GM12878 (cell line): ENCODE measurements around the gene BCL2. TPM values are rescaled to one million over a fixed set of nuclear protein-coding genes. Genes with fewer than 3 reads are reported as not detected.

Source experiments
- ATAC-seq: fragments of 200-7000 bp; cut with Tn5 transposase; 3 replicates; pipeline ENCODE4 v1.9.1; 2020; ENCODE audit warnings: mild to moderate bottlenecking, moderate library complexity
- BruUV-seq: library from RNA; stranded (reverse); fragments of 400-500 nt; replicated peaks from 2 replicates; lab custom pipeline; 2021; lab: Mats Ljungman, UMichigan
- CTCF ChIA-PET: fragments of 300-600 bp; sonication (Branson Sonifier 250); formaldehyde crosslinking; extraction: SDS; loops from one replicate; lab custom pipeline; 2021; ENCODE audit warnings: inconsistent platforms; lab: Yijun Ruan, JAX
- POLR2A ChIA-PET: fragments of 350-600 bp; formaldehyde crosslinking; extraction: SDS; loops from one replicate; lab custom pipeline; 2021; ENCODE audit warnings: inconsistent platforms; lab: Charles Lee
- RAD21 ChIA-PET: fragments of 300-600 bp; sonication (Branson Sonifier 250); formaldehyde crosslinking; loops from one replicate; lab custom pipeline; 2023; ENCODE audit warnings: antibody characterized with exemption; ENCODE audit not compliant: unreplicated experiment; lab: Charles Lee
- SMC1A ChIA-PET: fragments of 300-600 bp; sonication (Branson Sonifier 250); formaldehyde crosslinking; loops from one replicate; lab custom pipeline; 2023; ENCODE audit not compliant: unreplicated experiment, uncharacterized antibody; lab: Charles Lee
- DNase-seq: peaks from one replicate; pipeline ENCODE4 v3.0.0-alpha.2; 2011; ENCODE audit warnings: low read depth, low spot score
- FAIRE-seq: peaks from 3 replicates; lab custom pipeline; 2011; peaks lifted over from hg19 to GRCh38; lab: Jason Lieb, UNC
- H2AFZ ChIP-seq: 2 replicates; pipeline ENCODE4 v1.6.0; 2011; ENCODE audit warnings: low read depth, low read length, control low read depth; ENCODE audit not compliant: control insufficient read depth
- H3K27ac ChIP-seq: 2 replicates; pipeline ENCODE4 v1.5.1; 2011; ENCODE audit warnings: control low read depth; ENCODE audit not compliant: control insufficient read depth, insufficient read depth
- H3K27me3 ChIP-seq, 2 experiments: replicated peaks in 1 of 2; 2 replicates each; pipeline versions ENCODE4 v1.6.0 to v1.6.1; 2011; ENCODE audit warnings: low read length in 1 of 2; ENCODE audit not compliant: control insufficient read depth in 2 of 2, insufficient read depth in 2 of 2
- H3K36me3 ChIP-seq, 2 experiments: 2 replicates each; pipeline ENCODE4 v1.5.1; 2011; ENCODE audit warnings: low read length in 1 of 2; ENCODE audit not compliant: control insufficient read depth in 2 of 2, insufficient read depth in 2 of 2
- H3K4me1 ChIP-seq: 2 replicates; pipeline ENCODE4 v1.6.1; 2011; ENCODE audit warnings: mild to moderate bottlenecking, low read length, moderate library complexity, mixed read lengths; ENCODE audit not compliant: control insufficient read depth, insufficient read depth
- H3K4me2 ChIP-seq: 2 replicates; pipeline ENCODE4 v1.6.0; 2011; ENCODE audit warnings: control low read depth; ENCODE audit not compliant: control insufficient read depth, insufficient read depth
- H3K4me3 ChIP-seq: fragments of 200-600 bp; sonication (generic); 2 replicates; pipeline ENCODE4 v1.5.1; 2016
- H3K79me2 ChIP-seq: 2 replicates; pipeline ENCODE4 v1.6.0; 2011; ENCODE audit warnings: low read length; ENCODE audit not compliant: control insufficient read depth, insufficient read depth
- H3K9ac ChIP-seq: 2 replicates; pipeline ENCODE4 v1.8.0; 2011; ENCODE audit warnings: low read length, control low read depth, mixed read lengths; ENCODE audit not compliant: control insufficient read depth, insufficient read depth
- H3K9me3 ChIP-seq: replicated peaks from 3 replicates; pipeline ENCODE4 v1.5.1; 2011; ENCODE audit warnings: mild to moderate bottlenecking, low read length; ENCODE audit not compliant: control insufficient read depth, insufficient read depth
- H4K20me1 ChIP-seq: 2 replicates; pipeline ENCODE4 v1.6.0; 2011; ENCODE audit not compliant: control insufficient read depth, insufficient read depth
- BACH1 ChIP-seq: fragments of 450-650 bp; IDR thresholded peaks from 2 replicates; pipeline ENCODE4 v1.6.1; 2017; ENCODE audit warnings: mild to moderate bottlenecking, borderline replicate concordance
- BCL3 ChIP-seq: IDR thresholded peaks from 2 replicates; pipeline ENCODE4 v1.6.1; 2011; ENCODE audit warnings: borderline replicate concordance, low read depth, mild to moderate bottlenecking, moderate library complexity, low read length; ENCODE audit not compliant: insufficient read depth, poor library complexity, severe bottlenecking
- BRCA1 ChIP-seq: IDR thresholded peaks from 2 replicates; pipeline ENCODE4 v1.6.1; 2011; ENCODE audit warnings: low read depth, low read length, improper control_type of control experiment
- CHD2 ChIP-seq: IDR thresholded peaks from 2 replicates; pipeline ENCODE4 v1.6.1; 2011; ENCODE audit warnings: low read depth, low read length, improper control_type of control experiment, borderline replicate concordance
- CREM ChIP-seq: IDR thresholded peaks from 2 replicates; pipeline ENCODE4 v1.6.1; 2014; ENCODE audit warnings: antibody characterized with exemption, low read depth
- JUNB ChIP-seq: IDR thresholded peaks from 2 replicates; pipeline ENCODE4 v1.6.1; 2016; ENCODE audit warnings: antibody characterized with exemption, mild to moderate bottlenecking
- JUND ChIP-seq: IDR thresholded peaks from 2 replicates; pipeline ENCODE4 v1.6.1; 2012; ENCODE audit warnings: low read depth, mild to moderate bottlenecking, low read length, improper control_type of control experiment, moderate library complexity
- KLF5 ChIP-seq: fragments of 450-650 bp; IDR thresholded peaks from 2 replicates; pipeline ENCODE4 v1.6.1; 2014; ENCODE audit warnings: mild to moderate bottlenecking; ENCODE audit not compliant: partially characterized antibody
- MLLT1 ChIP-seq: fragments of 450-650 bp; IDR thresholded peaks from 2 replicates; pipeline ENCODE4 v1.6.1; 2016; ENCODE audit warnings: mild to moderate bottlenecking
- NR2F1 ChIP-seq: fragments of 450-650 bp; conservative IDR thresholded peaks from 2 replicates; pipeline ENCODE4 v1.6.1; 2017; ENCODE audit warnings: mild to moderate bottlenecking
- PKNOX1 ChIP-seq: fragments of 450-650 bp; IDR thresholded peaks from 2 replicates; pipeline ENCODE4 v1.6.1; 2016; ENCODE audit warnings: mild to moderate bottlenecking
- RFX5 ChIP-seq: IDR thresholded peaks from 2 replicates; pipeline ENCODE4 v1.6.1; 2011; ENCODE audit warnings: low read depth, low read length, improper control_type of control experiment
- SMAD5 ChIP-seq: IDR thresholded peaks from 2 replicates; pipeline ENCODE4 v1.6.1; 2016; ENCODE audit warnings: antibody characterized with exemption, low read depth
- TBL1XR1 ChIP-seq: IDR thresholded peaks from 2 replicates; pipeline ENCODE4 v1.6.1; 2012; ENCODE audit warnings: low read depth, low read length, improper control_type of control experiment
- ZBED1 ChIP-seq: IDR thresholded peaks from 2 replicates; pipeline ENCODE4 v1.6.1; 2016; ENCODE audit warnings: borderline replicate concordance
- ZNF687 ChIP-seq: fragments of 450-650 bp; IDR thresholded peaks from 2 replicates; pipeline ENCODE4 v1.6.1; 2017; ENCODE audit warnings: mild to moderate bottlenecking, moderate library complexity
- WGBS: methylation state at CpG from one replicate; pipeline ENCODE4 v1.1.6; 2016; ENCODE audit warnings: low lambda C conversion rate; ENCODE audit not compliant: insufficient replicate concordance, insufficient coverage; ENCODE audit errors: missing lambda C conversion rate; 5-methylcytosine and 5-hydroxymethylcytosine counted together
- in situ Hi-C: fragments of 300-500 bp; cut with MboI; formaldehyde crosslinking; loops from 9 replicates; pipeline ENCODE4 v1.14.3; 2018; ENCODE audit warnings: mixed read lengths
- intact Hi-C: fragments of 100-400 bp; cut with micrococcal nuclease; formaldehyde crosslinking; loops from one replicate; pipeline ENCODE4 v1.14.2; 2022; ENCODE audit not compliant: unreplicated experiment
- polyA plus RNA-seq, 11 experiments: library from polyadenylated mRNA; depleted of rRNA in 4 of 11; unstranded in 6 of 11; stranded (reverse) in 5 of 11; fragments of >200 nt; fragmentation: Nextera tagmentation in 4 of 11; fragmentation: Illumina TruSeq in 1 of 11; extraction: Ambion mirVana in 4 of 11; extraction: Trizol in 1 of 11; gene quantifications; 1 replicate in 1 of 11; 2 replicates in 10 of 11; pipeline versions ENCODE4 v1.2.1 to v1.2.3, GENCODE V29; 2011 to 2016; ENCODE audit warnings: inconsistent platforms in 2 of 11, missing spikeins in 2 of 11, low read depth in 1 of 11
- total RNA-seq, 4 experiments: library from RNA; depleted of rRNA in 3 of 4; stranded (reverse); fragments of >200 nt in 3 of 4; fragmentation: Illumina TruSeq in 1 of 4; extraction: Trizol in 1 of 4; gene quantifications; 2 replicates each; pipeline versions ENCODE4 v1.2.1 to v1.2.3, GENCODE V29; 2013 to 2021

BCL2 gene
- total and polyA plus RNA-seq, 10 of the 15 experiments (the other 5 are each of a cell fraction or from before 2014, with no cell fraction given), result 4.1 to 47.8 (median 19.3) TPM

GRCh38 chr18:63150942-63151421 lies 168.6 kb downstream of the BCL2 start:
- peak; percentile 35 for ATAC-seq
- Histone ChIP-seq H3K27me3 (no peaks in the 10 kb centered on the region), H3K4me2 (peak overlapping the region; percentile 85), H3K27ac (peak overlapping the region; percentile 100), H3K4me3 (no peak overlapping the region), H3K9ac (peak overlapping the region; percentile 52; the same call in 1 of the 2 replicates), H3K9me3 (no peaks in the 10 kb centered on the region; the same call in 2 of the 3 replicates), H3K36me3 (peaks cover 2 to 4% of the 10 kb centered on the region in 2 experiments; a peak in 1 of 4 replicates), H3K79me2 (peaks cover 94% of the 10 kb centered on the region), H2AFZ (no peak overlapping the region), H3K4me1 (peaks cover 64% of the 10 kb centered on the region), H4K20me1 (no peaks in the 10 kb centered on the region)
- in situ Hi-C loops, result no loop called here
- CTCF ChIA-PET, result interaction anchor here (0.8 to 18.1 kb wide), 8 partner anchors 13 to 288 kb away, joined by 3 to 416 read pairs (median 4); partner anchors contain the start of gene BCL2
- FAIRE-seq, result no peak
- no TSS peak for BruUV-seq
- WGBS, result 3% methylated on average over 4 of the region's 4 CpGs
- RAD21 ChIA-PET, result interaction anchor here (1.0 to 14.5 kb wide), 11 partner anchors 9 to 171 kb away, joined by 3 to 463 read pairs (median 4); partner anchors contain the start of gene BCL2
- intact Hi-C loops, result no loop called here
- SMC1A ChIA-PET, result interaction anchor here (0.9 to 13.4 kb wide), 12 partner anchors 11 to 167 kb away, joined by 3 to 453 read pairs (median 7); partner anchors contain the start of gene BCL2
- no peak for DNase-seq
- POLR2A ChIA-PET, result interaction anchor here (0.5 to 11.7 kb wide), 9 partner anchors 10 to 210 kb away, joined by 3 to 278 read pairs (median 4); partner anchors contain the start of gene BCL2
- TF ChIP-seq JUNB (peak; percentile 71), NR2F1 (peak; percentile 48; the same call in 1 of the 2 replicates), BRCA1 (no peak), CHD2 (0 out of 2 replicates have a peak, but pooled peaks have one; percentile 48), TBL1XR1 (peak; percentile 42; the same call in 1 of the 2 replicates), KLF5 (no peak), ZNF687 (0 out of 2 replicates have a peak, but pooled peaks have one; percentile 31), BACH1 (no peak), JUND (no peak), BCL3 (peak; percentile 53), MLLT1 (0 out of 2 replicates have a peak, but pooled peaks have one; percentile 10), RFX5 (peak; percentile 70; the same call in 1 of the 2 replicates), PKNOX1 (peak; percentile 41; the same call in 1 of the 2 replicates), ZBED1 (0 out of 2 replicates have a peak, but pooled peaks have one; percentile 62), CREM (peak; percentile 73), SMAD5 (peak; percentile 46; the same call in 1 of the 2 replicates)
